KBM-7 (cell line): Measurements from ENCODE around the gene ARVCF.

Experiments
- DNase-seq: peaks from one replicate; pipeline ENCODE4 v3.0.0-alpha.2; 2015
- in situ Hi-C: fragments of 300-500 bp; cut with MboI; formaldehyde crosslinking; loops from 2 replicates; pipeline ENCODE4 v1.14.3; 2020; ENCODE audit warnings: low sequenced_read_pairs, low pct_unique_long_range_greater_than_20kb, mixed read lengths

The ARVCF gene

DNA sequence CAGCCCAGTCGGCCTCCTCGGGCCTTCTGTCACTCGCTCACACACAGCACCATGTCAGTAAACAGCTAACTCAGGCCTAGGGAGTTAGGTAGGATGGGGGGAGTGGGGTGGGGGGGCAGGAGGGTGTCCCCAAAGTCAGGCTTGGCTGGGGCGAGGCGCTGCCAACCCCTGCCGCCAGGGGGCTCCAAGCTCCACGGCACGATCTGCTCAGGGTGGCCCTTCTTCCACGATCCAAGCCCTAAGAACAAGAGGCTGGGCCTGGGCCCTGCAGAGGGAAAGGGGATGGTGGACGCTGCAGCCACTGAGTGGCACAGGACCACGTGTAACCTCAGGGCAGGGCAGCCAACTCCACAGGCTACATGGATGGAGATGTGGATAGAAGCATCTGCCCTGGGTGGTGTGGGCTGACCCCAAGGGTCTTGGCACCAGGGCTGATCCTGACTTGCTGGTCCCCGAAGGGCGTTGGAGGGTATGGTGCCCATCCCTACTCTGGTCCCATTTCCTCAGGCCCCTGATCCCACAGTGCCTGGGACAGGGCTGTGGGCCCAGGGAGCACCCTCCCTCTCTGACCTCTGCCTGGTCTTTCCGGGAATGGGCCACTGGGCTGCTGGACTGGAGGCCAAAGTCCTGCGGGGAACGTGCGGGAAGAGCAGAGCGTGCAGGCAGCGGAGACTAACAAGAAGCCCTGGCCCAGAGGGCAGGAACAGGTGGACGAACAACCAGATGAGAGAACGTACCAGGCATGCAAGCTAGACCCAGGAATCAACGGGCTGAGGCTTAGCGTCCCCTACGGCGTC lies 45.9 kb downstream of the ARVCF start:
- peak; percentile 72 for DNase-seq
- in situ Hi-C loops: no loop called here

- in situ Hi-C loops: no loop called here
- no peak for DNase-seq
Measured at GRCh38 chr22:19970031-19970478, 46.6 kb downstream of the ARVCF start.

- no peak for DNase-seq
- in situ Hi-C loops: no loop called here
Measured at GRCh38 chr22:19969141-19969928, 47.3 kb downstream of the ARVCF start.

GRCh38 chr22:19968450-19968891 lies 48.2 kb downstream of the ARVCF start:
- in situ Hi-C loops: no loop called here
- no peak for DNase-seq

DNA sequence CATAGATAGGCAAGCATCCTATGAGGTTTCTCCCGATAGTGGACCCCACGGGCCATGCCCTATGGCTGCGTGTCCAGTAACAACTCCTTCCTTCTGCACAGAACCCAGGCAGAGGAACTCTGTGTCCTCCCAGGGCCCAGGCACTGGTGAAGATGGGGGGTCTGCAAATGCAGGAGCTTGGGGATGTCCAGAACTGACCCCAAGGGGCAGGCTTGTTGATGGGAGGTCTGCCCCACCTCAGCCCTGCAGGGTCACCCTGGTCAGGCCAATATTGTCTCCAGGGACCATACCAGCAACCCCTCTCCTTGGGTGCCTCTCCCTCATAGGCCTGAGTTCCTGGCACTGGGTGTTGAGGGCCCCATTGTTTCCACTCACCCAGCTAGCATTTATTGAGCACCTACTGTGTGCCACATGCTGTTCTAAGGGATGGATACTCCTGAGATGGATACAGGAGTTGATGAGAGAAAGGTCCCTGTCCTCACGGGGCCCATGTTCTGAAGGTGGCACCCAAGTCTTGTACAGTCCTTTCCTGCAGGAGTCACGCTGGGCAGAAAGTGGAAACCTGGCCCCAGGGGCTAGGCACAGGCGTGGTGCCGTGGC lies 48.7 kb downstream of the ARVCF start:
- in situ Hi-C loops: no loop called here

DNA sequence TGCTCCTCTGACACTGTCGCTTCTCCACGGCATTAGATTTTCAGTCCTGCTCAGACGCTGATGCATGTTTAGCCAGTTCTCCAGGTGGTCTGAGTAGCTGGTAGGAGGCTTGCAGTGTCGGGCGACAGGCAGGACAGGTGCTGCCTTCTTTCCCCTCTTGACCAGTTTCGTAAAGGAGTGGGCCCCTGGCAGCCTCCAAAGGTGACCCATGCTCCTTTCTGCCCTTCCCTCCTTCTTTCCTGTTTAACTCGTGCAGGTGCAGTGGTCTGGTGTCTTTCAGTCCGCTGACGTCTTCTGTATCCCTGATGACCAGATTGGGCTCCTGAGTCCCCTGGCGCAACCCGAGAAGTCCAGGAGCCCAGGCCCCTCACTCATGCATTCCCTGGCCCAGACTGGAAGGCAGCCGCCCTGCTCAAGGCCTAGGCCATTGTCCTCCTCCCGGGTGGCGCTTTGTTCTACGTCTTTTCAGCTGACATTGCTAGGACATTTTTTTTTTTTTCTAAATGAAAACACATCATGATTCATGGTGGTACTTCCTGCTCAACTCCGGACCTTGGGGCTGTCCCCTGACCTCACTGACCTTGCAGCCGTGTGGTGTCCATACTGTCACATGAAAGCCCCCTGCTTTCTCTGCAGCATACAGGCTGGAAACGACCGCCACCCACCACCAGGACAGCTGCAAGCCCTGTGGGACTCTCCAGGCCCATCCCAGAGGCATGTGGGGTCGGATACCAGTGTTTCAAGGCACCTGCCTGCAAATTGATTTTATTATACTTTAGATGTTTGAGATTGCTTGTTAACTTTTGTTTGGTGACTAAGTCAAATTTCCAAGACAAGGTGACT lies 49.5 kb downstream of the ARVCF start:
- DNase-seq: no peak
- in situ Hi-C loops: no loop called here

More for the DNA sequence above, 48.7 kb downstream of the ARVCF start:
- DNase-seq: no peak

DNA sequence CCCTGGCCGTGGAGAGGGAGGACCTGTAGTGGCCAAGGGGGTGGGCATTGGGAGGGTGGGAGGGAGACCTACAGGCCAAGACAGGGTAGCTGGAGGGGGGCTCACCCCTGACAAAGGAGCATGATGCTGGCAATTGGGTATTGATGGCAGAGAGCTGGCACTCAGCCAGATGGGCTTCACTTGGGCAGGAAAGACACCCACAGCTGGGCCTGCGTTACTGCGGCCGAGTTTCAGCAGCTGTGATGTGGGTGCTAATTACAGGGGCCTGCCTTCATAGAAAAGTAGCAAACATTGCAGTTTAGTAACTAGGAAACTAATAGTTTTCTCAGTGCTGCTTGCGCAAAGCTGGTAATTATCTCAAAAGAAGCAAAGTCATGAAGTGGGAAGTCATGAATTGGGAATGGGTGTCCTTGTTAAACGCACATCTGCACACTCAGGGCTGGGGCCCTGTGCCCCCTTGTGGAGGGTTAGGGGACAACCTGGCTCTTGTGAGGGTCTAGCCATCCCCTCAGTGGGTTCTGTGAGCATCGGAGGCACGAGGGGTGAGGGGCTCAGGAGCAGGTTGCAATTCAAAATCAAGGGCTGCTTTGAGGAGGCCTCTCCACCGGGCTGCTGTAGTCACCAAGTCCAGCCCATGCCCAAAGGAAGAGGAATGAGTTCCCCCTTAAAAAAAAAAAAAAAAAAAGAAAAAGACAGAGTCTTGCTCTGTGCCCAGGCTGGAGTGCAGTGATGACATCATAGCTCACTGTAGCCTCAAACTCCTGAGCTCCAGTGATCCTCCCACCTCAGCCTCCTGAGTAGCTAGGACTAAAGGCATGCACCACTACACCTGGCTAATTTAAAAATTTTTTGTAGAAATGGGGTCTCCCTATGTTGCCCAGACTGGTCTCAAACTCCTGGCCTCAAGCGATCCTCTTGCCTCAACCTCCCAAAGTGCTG lies 50.6 kb downstream of the ARVCF start:
- in situ Hi-C loops: no loop called here
- DNase-seq: peak; percentile 53

GRCh38 chr22:19964701-19965386 lies 51.8 kb downstream of the ARVCF start:
- no peak for DNase-seq
- in situ Hi-C loops: no loop called here

GRCh38 chr22:19963863-19964642 lies 52.6 kb downstream of the ARVCF start:
- in situ Hi-C loops: no loop called here

DNA sequence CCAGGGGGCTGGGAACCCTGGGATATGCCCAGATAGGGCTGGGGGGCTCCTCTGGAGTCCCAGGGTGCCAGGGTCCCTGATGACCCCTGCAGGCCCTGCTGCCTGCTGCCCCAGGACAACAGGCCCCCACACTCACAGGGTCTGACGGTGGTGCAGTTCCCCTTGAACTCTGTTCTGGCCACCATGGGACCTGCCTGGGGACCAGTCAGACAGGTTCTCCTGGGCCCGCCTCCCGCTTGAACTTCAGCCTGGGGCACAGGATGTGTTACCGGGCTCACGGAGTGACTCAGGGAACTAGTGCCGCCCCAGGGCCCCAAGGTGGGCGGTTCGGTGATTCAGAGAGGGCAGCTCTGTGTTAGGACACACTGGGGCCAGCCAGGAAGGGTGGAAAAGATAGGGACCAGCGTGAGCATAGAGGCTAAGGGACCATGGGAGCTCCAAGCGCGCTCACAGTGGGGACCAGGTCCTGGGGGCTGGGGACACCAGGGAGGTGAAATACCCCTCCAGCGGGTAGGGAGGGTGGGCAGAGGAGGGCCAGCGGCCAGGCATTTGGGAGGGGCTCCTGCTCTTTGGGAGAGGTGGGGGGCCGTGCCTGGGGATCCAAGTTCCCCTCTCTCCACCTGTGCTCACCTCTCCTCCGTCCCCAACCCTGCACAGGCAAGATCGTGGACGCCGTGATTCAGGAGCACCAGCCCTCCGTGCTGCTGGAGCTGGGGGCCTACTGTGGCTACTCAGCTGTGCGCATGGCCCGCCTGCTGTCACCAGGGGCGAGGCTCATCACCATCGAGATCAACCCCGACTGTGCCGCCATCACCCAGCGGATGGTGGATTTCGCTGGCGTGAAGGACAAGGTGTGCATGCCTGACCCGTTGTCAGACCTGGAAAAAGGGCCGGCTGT lies 53.5 kb downstream of the ARVCF start:
- DNase-seq: no peak
- in situ Hi-C loops: no loop called here

More at GRCh38 chr22:19963863-19964642, 52.6 kb downstream of the ARVCF start:
- DNase-seq: no peak

DNA sequence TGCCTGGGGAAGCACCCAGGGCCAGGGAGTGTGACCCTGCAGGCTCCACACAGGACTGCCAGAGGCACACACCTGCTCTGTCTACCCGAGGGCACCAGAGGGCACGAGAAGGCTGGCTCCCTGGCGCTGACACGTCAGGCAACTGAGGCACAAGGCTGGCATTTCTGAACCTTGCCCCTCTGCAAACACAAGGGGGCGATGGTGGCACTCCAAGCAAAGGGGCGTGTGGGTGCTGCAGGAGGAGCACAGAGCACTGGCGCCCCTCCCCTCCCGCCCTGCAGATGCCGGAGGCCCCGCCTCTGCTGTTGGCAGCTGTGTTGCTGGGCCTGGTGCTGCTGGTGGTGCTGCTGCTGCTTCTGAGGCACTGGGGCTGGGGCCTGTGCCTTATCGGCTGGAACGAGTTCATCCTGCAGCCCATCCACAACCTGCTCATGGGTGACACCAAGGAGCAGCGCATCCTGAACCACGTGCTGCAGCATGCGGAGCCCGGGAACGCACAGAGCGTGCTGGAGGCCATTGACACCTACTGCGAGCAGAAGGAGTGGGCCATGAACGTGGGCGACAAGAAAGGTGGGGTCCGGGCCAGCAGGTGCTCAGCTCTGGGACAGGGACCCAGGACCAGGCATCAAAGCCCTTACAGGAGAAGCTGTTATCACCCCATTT lies 54.2 kb downstream of the ARVCF start:
- in situ Hi-C loops: no loop called here

DNA sequence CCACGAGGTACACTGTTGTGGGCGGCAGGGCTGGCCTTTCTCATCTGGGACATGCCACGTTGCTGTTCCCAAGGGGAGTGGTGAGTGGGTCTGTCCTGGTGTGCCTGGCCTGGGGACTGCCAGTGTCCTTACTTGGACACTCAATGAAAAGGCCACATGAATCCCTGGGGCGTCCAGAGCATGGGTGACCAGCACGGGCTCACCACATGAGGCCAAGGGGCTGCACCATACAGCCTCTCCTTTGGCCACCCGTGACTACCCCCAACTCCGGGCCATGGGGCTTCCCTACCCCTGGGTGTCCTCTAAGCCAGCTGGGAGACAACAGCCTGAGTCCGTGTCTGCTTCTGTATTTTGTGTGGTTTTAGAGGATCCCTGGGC lies 54.8 kb downstream of the ARVCF start:
- no peak for DNase-seq
- in situ Hi-C loops: no loop called here

More for the DNA sequence above, 54.2 kb downstream of the ARVCF start:
- peak; percentile 50 for DNase-seq

DNA sequence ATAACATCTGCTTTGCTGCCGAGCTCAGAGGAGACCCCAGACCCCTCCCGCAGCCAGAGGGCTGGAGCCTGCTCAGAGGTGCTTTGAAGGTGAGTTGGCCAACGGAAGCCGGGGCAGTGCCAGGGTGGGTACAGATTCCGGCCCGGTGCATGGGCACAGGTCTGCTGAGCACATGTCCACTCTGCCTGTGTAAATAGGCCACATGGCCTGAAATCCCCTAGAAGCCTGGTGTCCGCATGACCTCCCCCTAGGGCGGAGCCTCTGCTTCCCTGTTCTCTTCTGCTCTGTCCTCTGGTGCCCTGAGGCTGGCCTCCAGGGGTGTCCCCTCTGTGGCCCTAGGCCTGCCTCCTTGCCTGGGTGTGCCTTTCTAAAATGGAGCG lies 55.4 kb downstream of the ARVCF start:
- in situ Hi-C loops: no loop called here
- DNase-seq: no peak

DNA sequence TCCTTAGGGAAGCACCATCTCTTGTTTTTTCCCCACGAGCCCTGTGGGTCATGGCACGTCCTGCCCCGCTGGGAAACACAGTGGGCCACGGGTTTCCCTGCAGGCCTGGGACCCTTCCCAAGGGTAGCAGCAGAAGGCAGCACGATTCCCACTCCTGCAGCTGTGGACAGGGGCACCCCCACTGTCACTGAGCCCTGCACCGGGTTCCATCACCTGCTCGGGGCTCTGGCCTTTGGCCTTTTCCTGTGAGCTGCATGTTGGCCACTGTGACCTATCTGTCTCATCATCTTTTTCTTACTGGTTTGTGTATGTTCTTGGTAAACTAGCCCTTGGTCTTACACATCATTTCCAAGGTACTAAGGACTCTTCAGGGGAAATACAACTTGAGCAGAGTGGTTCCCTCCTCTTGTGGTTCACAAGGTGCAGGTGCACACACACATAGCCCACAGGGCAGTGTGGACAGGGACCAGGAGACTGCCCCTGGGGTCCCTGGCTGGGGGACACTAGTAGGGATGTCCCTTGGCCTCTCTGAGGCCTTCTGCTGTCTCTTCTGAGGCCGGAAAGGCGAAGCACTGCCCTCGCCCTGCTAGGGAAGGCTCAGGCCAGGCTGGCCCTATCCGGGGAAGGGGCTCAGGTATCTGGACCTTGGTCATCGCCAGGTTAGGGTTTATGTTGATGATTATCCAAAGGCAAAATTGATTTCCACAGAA lies 56.0 kb downstream of the ARVCF start:
- DNase-seq: no peak
- in situ Hi-C loops: no loop called here
